Transverse colon (tissue), 4 donors: ENCODE data around the gene PRDM8.
A peak's percentile ranks its signal among the peaks of the same experiment; 100 is the strongest.

Experiments
- CTCF ChIP-seq, 5 experiments: fragments of 200-600 bp in 3 of 5; fragments of 450-650 bp in 2 of 5; sonication (generic) in 3 of 5; IDR thresholded peaks; 1 replicate in 2 of 5; 2 replicates in 3 of 5; pipeline ENCODE4 v1.5.1; 2016 to 2017; ENCODE audit warnings: antibody characterized with exemption in 5 of 5, inconsistent platforms in 3 of 5, mild to moderate bottlenecking in 2 of 5, moderate library complexity in 1 of 5
- POLR2AphosphoS5 ChIP-seq, 3 donors: sonication (generic); formaldehyde crosslinking; IDR thresholded peaks; one replicate each; pipeline ENCODE4 v1.6.1; 2016; ENCODE audit warnings: antibody characterized with exemption in 3 of 3

GRCh38 chr4:80215449-80216052 lies 18.2 kb downstream of the PRDM8 start:
- TF ChIP-seq POLR2AphosphoS5 (IDR thresholded peaks at IDR 0.05) (no peak), CTCF (IDR thresholded peaks at IDR 0.05) (peak; percentile 52 to 81 (median 68))
